AG09319 (cell line): ENCODE measurements around the gene PCSK2.

ENCODE experiments used
- DNase-seq: peaks from one replicate; pipeline ENCODE4 v3.0.0-alpha.2; 2010; ENCODE audit warnings: low read depth; ENCODE audit errors: extremely low read depth
- TF ChIP-seq, protein P1 (sequence below): IDR thresholded peaks from 2 replicates; pipeline ENCODE4 v1.5.1; 2011; ENCODE audit warnings: low read depth, mild to moderate bottlenecking, inconsistent platforms, low read length, moderate library complexity

The PCSK2 gene

DNA sequence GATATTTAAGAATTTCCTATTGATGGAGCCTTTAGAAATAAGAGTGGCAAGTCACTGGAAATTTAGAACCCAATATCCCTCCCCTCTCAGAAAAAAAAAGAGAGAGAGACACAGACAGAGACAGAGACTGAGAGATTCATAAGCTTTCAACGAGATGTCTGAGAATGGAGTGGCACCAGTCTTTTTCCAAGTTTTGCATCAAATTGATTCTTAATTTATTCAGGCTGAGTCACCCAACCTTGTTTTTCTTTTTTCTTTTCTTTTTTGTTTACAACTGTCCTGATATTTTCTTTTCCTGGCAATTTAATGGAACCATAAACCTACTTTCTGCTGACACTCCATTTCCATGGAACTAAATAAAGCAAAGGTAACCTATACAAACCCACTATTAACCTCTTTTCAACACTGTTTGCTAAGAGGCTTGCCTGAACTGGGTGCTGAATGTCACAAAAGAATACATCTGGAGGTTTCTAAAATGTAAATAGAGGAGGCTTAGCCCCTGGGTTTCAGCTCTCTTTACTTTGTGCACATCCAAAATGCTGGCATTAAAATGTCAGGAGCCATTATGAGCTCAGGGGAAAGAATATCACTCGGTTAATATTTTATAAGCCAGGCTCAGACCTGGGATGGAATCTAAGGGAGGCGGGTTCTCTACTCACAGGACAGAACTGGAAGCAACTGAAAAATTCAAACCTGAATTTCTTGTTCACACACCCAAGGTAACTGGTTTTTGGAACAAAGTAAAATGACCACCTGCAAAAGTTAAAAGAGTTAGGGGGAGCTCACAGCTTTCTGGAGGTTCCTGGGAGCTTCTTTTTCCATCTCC, 203.5 kb downstream of the PCSK2 start:
- TF ChIP-seq, protein P1, sequence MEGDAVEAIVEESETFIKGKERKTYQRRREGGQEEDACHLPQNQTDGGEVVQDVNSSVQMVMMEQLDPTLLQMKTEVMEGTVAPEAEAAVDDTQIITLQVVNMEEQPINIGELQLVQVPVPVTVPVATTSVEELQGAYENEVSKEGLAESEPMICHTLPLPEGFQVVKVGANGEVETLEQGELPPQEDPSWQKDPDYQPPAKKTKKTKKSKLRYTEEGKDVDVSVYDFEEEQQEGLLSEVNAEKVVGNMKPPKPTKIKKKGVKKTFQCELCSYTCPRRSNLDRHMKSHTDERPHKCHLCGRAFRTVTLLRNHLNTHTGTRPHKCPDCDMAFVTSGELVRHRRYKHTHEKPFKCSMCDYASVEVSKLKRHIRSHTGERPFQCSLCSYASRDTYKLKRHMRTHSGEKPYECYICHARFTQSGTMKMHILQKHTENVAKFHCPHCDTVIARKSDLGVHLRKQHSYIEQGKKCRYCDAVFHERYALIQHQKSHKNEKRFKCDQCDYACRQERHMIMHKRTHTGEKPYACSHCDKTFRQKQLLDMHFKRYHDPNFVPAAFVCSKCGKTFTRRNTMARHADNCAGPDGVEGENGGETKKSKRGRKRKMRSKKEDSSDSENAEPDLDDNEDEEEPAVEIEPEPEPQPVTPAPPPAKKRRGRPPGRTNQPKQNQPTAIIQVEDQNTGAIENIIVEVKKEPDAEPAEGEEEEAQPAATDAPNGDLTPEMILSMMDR, result no peak
- no peak for DNase-seq

DNA sequence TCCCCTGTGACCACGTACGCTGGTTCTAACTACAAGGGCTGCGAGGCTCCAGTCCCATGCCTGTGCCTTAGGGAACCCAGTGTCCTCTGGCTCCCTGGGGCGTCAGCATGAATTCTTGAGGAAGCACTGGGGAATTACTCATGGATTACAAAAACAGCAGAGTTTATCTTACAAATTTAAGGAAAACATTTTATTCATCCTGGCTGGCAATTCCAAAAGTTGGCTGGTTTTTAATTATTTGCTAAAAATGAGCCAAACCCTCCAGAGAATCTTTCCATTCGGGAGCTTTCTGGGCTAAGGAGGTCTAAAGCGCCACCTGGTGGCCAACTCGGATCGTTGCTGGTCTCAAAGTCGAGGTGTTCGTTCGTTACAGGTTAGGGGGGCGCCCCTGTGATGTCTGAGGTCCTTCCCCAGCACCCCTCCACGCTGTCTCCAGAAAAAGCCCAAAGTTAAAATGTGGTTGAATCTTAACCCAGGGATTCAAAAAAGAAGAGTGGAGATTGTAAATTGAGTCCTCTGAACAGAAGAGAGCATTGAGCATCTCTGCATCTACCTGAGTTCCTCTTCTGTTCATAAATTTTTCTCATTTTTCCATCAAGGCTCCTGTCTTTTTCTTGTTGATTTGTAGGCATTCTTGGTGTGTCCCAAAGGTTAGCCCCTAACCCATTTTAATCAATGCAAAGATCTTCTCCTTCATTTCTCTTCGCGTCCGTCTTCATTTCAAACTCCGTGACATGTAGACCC, 205.0 kb downstream of the PCSK2 start:
- DNase-seq, result peak; percentile 37
- TF ChIP-seq, protein P1, result peak; percentile 85

DNA sequence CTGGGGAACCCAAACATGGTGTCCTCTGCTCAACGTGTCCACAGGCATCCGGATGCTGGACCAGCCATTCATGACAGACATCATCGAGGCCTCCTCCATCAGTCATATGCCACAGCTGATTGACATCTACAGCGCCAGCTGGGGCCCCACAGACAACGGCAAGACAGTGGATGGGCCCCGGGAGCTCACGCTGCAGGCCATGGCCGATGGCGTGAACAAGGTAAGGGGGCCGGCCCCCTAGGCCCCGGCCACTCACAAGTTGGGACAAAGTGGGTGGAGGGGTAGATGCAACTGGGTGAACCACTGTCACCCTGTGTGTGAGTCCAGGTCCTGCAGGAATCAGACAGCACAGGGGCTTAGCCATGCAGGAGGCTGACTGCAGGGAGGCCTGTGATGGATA, 209.8 kb downstream of the PCSK2 start:
- TF ChIP-seq, protein P1, result no peak
- DNase-seq, result no peak

DNA sequence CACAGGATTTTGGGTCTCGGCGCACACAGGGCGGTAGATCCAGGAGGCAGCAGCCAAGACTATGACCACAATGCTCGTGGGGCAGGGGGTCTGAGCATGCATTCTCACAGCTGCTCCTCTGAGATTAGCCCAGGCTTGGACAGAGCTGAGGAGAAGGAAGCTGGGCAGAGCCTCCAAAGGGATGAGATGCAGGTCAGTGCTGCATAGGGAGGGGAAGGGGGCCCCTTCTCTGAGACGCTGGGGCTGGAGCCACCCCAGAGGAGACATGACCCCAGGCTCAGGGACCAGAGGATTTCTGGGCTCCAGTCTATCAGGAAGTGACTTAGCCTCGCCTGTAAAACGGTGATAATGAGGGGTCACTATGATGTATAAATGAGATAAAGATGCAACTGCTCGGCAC, 210.4 kb downstream of the PCSK2 start:
- no peak for DNase-seq
- TF ChIP-seq, protein P1, result no peak

DNA sequence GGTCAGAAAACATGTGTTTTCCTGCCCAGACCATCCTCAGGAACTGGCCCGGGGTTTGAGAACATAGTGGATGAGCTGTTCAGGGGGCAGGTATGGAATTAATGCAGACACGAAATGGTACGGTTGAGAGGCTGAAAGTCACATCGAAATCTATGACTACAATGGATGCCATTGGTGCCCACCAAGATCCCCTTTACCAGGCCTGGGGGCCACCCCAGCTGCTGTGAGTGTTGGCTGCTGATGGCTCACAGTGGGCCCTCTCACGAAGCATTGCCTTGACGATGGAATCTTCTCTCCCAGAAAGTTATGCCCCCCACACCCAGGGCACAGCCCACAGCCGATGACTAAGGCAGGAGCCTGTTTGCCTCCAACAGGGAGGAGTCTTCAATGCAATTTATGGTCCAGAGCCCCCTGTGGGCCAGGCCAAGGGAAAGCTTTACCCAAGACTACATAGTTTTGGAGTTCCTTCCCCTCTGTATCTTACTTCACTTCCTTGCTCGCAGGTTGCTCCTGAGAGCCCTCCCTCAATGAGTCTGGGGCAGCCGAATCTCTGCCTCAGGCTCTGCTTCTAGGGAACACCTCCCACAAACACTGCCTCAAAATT, 211.7 kb downstream of the PCSK2 start:
- no peak for DNase-seq
- TF ChIP-seq, protein P1, result no peak; the same call in 1 of the 2 replicates

DNA sequence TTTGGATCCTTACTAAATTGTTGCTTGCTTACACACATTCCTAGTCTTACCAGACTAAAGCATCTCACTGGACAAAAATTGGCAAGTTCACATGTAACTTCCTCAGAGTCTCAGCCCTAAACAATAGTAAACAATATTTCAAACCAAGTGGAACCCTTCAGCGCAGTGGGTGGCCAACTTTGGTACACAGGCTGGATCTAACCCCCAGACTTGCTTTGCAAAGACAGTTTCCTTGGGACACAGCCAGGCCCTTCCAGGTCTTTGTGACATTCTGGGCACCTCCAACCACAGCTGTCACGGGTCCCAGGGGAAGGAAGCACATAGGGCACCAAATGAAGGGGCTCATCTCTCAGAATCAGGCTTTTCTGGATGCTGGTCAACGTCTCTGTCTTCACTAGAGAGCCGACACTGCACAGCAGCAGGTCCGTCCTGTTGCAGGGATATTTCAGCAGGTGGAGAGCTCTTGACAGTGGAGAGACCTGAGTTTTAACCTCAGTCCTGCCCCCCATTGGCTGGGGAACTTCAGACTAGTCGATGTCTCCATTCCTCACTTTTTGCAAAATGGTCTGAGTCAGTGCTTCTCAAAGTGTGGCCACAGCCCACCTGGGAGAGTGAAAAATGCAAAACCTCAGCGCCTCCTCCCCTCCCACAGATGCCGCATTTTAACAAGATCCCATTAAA, 212.9 kb downstream of the PCSK2 start:
- TF ChIP-seq, protein P1, result no peak
- DNase-seq, result no peak
